Activated CD8-positive, alpha-beta memory T cell treated with anti-CD3 and anti-CD28 coated beads, Interleukin-2, amount 50 U/mL, for 48 hours (primary cell): ENCODE results near the gene DPP6.

Source experiments
- DNase-seq: peaks from one replicate; pipeline ENCODE4 v3.0.0-alpha.2; 2020

DPP6 gene

GRCh38 chr7:154252046-154252445 is 199.8 kb downstream of the DPP6 start:
- DNase-seq: no peak

GRCh38 chr7:154253810-154254209 is 201.6 kb downstream of the DPP6 start:
- no peak for DNase-seq

GRCh38 chr7:154255324-154255723 is 203.1 kb downstream of the DPP6 start:
- DNase-seq: no peak

- no peak for DNase-seq
Observed at GRCh38 chr7:154256150-154256549, 204.0 kb downstream of the DPP6 start.

GRCh38 chr7:154259396-154259795 is 207.2 kb downstream of the DPP6 start:
- DNase-seq: no peak

GRCh38 chr7:154287356-154287755 is 235.2 kb downstream of the DPP6 start:
- DNase-seq: no peak

GRCh38 chr7:154289119-154289518 is 236.9 kb downstream of the DPP6 start:
- no peak for DNase-seq

GRCh38 chr7:154296443-154296842 is 244.2 kb downstream of the DPP6 start:
- no peak for DNase-seq

- no peak for DNase-seq
Observed at GRCh38 chr7:154299736-154300135, 247.5 kb downstream of the DPP6 start.

GRCh38 chr7:154302380-154302779 is 250.2 kb downstream of the DPP6 start:
- no peak for DNase-seq

GRCh38 chr7:154304231-154304630 is 252.0 kb downstream of the DPP6 start:
- no peak for DNase-seq

GRCh38 chr7:154304740-154305700 is 252.8 kb downstream of the DPP6 start:
- DNase-seq: no peak

GRCh38 chr7:154306036-154306435 is 253.8 kb downstream of the DPP6 start:
- DNase-seq: no peak

GRCh38 chr7:154308928-154309327 is 256.7 kb downstream of the DPP6 start:
- DNase-seq: no peak

- no peak for DNase-seq
Observed at GRCh38 chr7:154310114-154310513, 257.9 kb downstream of the DPP6 start.

GRCh38 chr7:154324196-154324595 is 272.0 kb downstream of the DPP6 start:
- DNase-seq: no peak

- no peak for DNase-seq
Observed at GRCh38 chr7:154326421-154326820, 274.2 kb downstream of the DPP6 start.

- no peak for DNase-seq
Observed at GRCh38 chr7:154330318-154330717, 278.1 kb downstream of the DPP6 start.

GRCh38 chr7:154332811-154333580 is 280.8 kb downstream of the DPP6 start:
- DNase-seq: no peak

GRCh38 chr7:154336295-154336694 is 284.1 kb downstream of the DPP6 start:
- DNase-seq: no peak

GRCh38 chr7:154338701-154339506 is 286.7 kb downstream of the DPP6 start:
- DNase-seq: no peak

GRCh38 chr7:154342971-154343633 is 290.9 kb downstream of the DPP6 start:
- no peak for DNase-seq
